Measurements from ENCODE around the gene MTUS2.

- TF ChIP-seq CTCF (conservative IDR thresholded peaks at IDR 0.05; ENCODE audit: low read length) (no peak), EZH2phosphoT487 (IDR thresholded peaks at IDR 0.05; ENCODE audit: borderline replicate concordance) (no peak)
These were observed 726.5 kb downstream of the MTUS2 start for GRCh38 chr13:29546662-29547061.
